Measurements from ENCODE around the gene CHL1. TPM values are rescaled to one million over a fixed set of nuclear protein-coding genes. Genes with fewer than 3 reads are reported as not detected.
"Not testable (repeated sequence)": the region's sequence is repeated elsewhere in the genome, so short reads cannot be mapped to it uniquely, and the experiment has no call there.

Gene CHL1
- polyA plus RNA-seq, 4 donors, result under 0.01 to 6.6 (median 1.9) TPM

DNA sequence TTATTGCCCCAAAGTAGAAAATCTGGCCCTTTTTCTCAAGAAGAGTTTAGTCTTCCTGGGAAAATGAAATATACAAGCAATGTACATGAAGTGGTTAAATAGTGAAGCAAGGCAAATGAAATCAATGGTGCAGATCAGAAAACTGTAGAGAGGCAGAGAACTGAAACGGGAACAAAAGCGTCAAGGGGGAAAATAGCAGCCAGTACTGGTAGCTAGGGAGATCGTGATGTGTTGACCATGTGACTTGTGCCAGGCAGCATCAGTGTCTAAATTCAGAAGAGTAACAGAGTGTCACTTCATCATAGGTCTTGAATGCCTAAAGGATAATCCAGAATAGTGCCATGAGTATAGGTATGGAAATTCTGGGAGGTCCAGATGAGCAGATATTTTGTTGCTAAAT is 163.1 kb downstream of the CHL1 start:
- H3K9me3 ChIP-seq (ENCODE audit: control insufficient read depth in 2 of 2, insufficient read depth in 1 of 2, low read depth in 1 of 2, low read length in 1 of 2), result no peaks in the 10 kb centered on the region
- H3K27me3 ChIP-seq (ENCODE audit: control insufficient read depth in 3 of 3, insufficient read depth in 3 of 3, low read length in 3 of 3), result no peaks in the 10 kb centered on the region
- no peaks in the 10 kb centered on the region for H3K36me3 ChIP-seq (ENCODE audit: control insufficient read depth in 3 of 3, insufficient read depth in 2 of 3, low read depth in 1 of 3, low read length in 3 of 3)
- FAIRE-seq (no peak), DNase-seq (no peak)
- 51 to 64% (median 60%) methylated on average over 3 of the region's 3 CpGs for WGBS, 3 donors
- no peak overlapping the region for H3K4me3 ChIP-seq (ENCODE audit: low read depth in 1 of 3, low read length in 3 of 3)
- no peak overlapping the region for H3K27ac ChIP-seq (ENCODE audit: low read depth in 1 of 3, low read length in 2 of 3)
- H3K4me1 ChIP-seq (ENCODE audit: control insufficient read depth in 3 of 3, insufficient read depth in 2 of 3, low read depth in 1 of 3, low read length in 2 of 3), result no peaks in the 10 kb centered on the region

DNA sequence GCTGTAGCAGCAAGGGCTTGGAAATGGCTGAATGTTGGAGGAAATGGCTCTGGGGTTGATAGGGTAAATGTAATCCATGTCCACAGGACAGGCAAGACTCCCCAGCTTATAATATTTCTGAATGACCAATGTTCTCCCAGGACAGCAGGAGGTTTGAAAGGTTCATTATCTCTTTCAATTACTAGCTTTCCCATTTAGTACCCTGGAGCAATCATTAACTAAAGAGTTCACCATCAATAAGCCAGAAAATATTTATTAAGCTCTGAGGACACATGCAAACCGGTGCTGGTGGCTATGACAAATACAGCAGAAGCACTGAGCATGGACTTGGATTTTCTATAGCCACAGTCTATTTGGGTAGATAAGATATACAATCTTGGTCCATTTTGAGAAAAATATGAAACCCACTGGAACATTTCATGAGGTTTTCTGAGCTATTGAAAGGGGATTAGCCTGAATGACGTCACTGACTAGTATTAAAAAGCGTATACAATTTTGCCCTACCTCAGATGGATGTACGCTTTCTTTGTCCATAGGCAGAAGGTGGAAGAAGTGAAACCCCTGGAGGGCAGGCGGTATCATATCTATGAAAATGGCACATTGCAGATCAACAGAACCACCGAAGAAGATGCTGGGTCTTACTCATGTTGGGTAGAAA is 166.2 kb downstream of the CHL1 start:
- no peak overlapping the region for H3K27ac ChIP-seq (ENCODE audit: low read depth in 1 of 3, low read length in 2 of 3)
- WGBS, 3 donors, result 73 to 86% (median 74%) methylated on average over 6 of the region's 6 CpGs
- FAIRE-seq, result no peak

DNA sequence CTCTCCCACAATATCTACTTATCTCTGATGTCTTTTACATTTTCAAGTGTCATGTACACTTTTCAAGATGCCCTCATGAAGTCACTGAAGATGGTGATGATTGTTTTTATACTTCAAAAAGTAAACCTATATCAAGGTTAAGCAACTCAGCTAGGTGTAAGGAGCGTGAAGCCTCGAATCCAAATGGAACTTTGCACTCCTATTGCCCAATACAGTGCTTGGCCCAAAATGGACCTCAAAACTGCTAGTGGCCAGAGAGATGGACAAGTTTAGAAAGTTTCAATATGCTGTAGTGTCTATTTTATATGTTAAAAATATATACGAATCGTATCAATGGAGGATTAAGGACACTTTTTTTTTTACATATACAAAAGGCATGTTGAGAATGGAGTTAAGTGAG is 167.7 kb downstream of the CHL1 start:
- Histone ChIP-seq H3K4me1 (ENCODE audit: control insufficient read depth in 3 of 3, insufficient read depth in 2 of 3, low read depth in 1 of 3, low read length in 2 of 3) (no peaks in the 10 kb centered on the region), H3K27ac (ENCODE audit: low read depth in 1 of 3, low read length in 2 of 3) (no peak overlapping the region), H3K9me3 (ENCODE audit: control insufficient read depth in 2 of 2, insufficient read depth in 1 of 2, low read depth in 1 of 2, low read length in 1 of 2) (no peaks in the 10 kb centered on the region), H3K4me3 (ENCODE audit: low read depth in 1 of 3, low read length in 3 of 3) (no peak overlapping the region), H3K27me3 (ENCODE audit: control insufficient read depth in 3 of 3, insufficient read depth in 3 of 3, low read length in 3 of 3) (no peaks in the 10 kb centered on the region), H3K36me3 (ENCODE audit: control insufficient read depth in 3 of 3, insufficient read depth in 2 of 3, low read depth in 1 of 3, low read length in 3 of 3) (no peaks in the 10 kb centered on the region)
- FAIRE-seq (no peak), DNase-seq (no peak)
- WGBS, 3 donors, result 63 to 80% (median 70%) methylated on average over 4 of the region's 4 CpGs

More for the DNA sequence above, 166.2 kb downstream of the CHL1 start:
- Histone ChIP-seq H3K4me1 (ENCODE audit: control insufficient read depth in 3 of 3, insufficient read depth in 2 of 3, low read depth in 1 of 3, low read length in 2 of 3) (no peaks in the 10 kb centered on the region), H3K27me3 (ENCODE audit: control insufficient read depth in 3 of 3, insufficient read depth in 3 of 3, low read length in 3 of 3) (no peaks in the 10 kb centered on the region), H3K9me3 (ENCODE audit: control insufficient read depth in 2 of 2, insufficient read depth in 1 of 2, low read depth in 1 of 2, low read length in 1 of 2) (no peaks in the 10 kb centered on the region), H3K36me3 (ENCODE audit: control insufficient read depth in 3 of 3, insufficient read depth in 2 of 3, low read depth in 1 of 3, low read length in 3 of 3) (no peaks in the 10 kb centered on the region), H3K4me3 (ENCODE audit: low read depth in 1 of 3, low read length in 3 of 3) (no peak overlapping the region)
- no peak for DNase-seq

DNA sequence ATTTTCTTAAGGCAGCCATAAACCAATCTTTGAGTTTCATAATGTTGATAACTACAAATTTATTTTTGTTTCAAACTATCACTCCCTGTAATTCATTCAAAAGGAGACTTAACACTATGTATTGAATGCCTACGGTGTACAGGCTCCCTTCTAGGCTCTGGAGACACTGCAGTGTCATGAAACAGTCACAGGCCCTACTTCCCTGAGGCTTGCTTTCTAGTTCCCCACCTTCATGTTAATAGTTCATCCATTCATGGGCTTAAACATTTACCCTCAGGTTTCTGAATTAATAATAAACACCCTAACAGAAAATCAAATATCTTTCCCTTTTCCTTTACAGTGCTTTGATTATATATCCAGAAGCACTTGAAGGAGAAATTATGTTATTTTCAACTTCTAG is 168.7 kb downstream of the CHL1 start:
- Histone ChIP-seq H3K27ac (ENCODE audit: low read depth in 1 of 3, low read length in 2 of 3) (no peak overlapping the region), H3K4me3 (ENCODE audit: low read depth in 1 of 3, low read length in 3 of 3) (no peak overlapping the region), H3K36me3 (ENCODE audit: control insufficient read depth in 3 of 3, insufficient read depth in 2 of 3, low read depth in 1 of 3, low read length in 3 of 3) (no peaks in the 10 kb centered on the region), H3K27me3 (ENCODE audit: control insufficient read depth in 3 of 3, insufficient read depth in 3 of 3, low read length in 3 of 3) (no peaks in the 10 kb centered on the region), H3K9me3 (ENCODE audit: control insufficient read depth in 2 of 2, insufficient read depth in 1 of 2, low read depth in 1 of 2, low read length in 1 of 2) (no peaks in the 10 kb centered on the region), H3K4me1 (ENCODE audit: control insufficient read depth in 3 of 3, insufficient read depth in 2 of 3, low read depth in 1 of 3, low read length in 2 of 3) (no peaks in the 10 kb centered on the region)
- DNase-seq (no peak), FAIRE-seq (no peak)
- WGBS, 3 donors, result 29 to 38% (median 37%) methylated on average over 1 of the region's 1 CpG

DNA sequence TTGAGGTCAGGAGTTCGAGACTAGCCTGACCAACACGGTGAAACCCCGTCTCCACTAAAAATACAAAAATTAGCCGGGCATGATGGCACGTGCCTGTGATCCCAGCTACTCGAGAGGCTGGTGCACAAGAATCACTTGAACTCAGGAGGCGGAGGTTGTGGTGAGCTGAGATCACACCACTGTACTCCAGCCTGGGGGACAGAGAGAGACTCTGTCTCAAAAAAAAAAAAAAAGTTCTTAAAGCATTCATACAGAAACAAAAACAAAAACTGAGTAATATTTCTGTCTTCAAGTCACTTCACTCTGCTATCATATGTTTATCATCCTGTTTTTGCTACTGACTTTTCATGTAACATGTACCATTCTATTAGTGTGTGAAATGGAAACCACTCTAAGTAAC is 169.7 kb downstream of the CHL1 start:
- not testable (repeated sequence) for H3K36me3 ChIP-seq (ENCODE audit: control insufficient read depth in 3 of 3, insufficient read depth in 2 of 3, low read depth in 1 of 3, low read length in 3 of 3); DNase-seq; H3K4me1 ChIP-seq (ENCODE audit: control insufficient read depth in 3 of 3, insufficient read depth in 2 of 3, low read depth in 1 of 3, low read length in 2 of 3); H3K27ac ChIP-seq (ENCODE audit: low read depth in 1 of 3, low read length in 2 of 3); H3K27me3 ChIP-seq (ENCODE audit: control insufficient read depth in 3 of 3, insufficient read depth in 3 of 3, low read length in 3 of 3); FAIRE-seq; H3K4me3 ChIP-seq (ENCODE audit: low read depth in 1 of 3, low read length in 3 of 3); H3K9me3 ChIP-seq (ENCODE audit: control insufficient read depth in 2 of 2, insufficient read depth in 1 of 2, low read depth in 1 of 2, low read length in 1 of 2)
- 78 to 85% (median 79%) methylated on average over 7 of the region's 7 CpGs for WGBS, 3 donors

DNA sequence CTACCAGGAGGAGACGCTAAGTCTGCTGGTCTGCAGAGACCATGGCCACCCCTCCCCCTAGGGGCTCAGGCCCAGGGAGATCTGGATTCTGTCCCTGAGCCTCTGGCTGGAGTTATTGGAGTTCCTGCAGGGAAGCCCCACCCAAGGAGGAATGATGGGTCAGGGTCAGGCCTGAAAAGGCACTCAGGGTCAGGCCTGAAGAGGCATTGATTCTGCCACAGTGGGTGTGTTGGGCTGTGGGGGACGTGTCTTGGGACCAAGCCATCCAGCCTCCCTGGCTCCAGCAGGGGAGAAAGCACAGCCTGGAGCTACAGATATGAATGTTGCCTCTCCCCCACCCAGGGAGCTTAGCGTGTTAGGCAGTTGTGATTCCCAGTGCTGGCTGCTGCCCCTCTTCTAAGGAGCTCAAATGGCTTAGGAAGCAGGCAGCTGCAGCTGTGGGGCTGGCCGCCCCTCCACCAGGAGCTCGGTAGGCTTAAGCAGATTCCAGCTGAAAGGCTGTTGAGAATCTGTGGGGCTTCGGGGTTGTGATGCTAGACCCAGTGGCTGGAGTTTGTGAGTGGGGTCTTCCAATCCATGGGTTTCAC is 176.7 kb downstream of the CHL1 start:
- Histone ChIP-seq H3K4me1 (ENCODE audit: control insufficient read depth in 3 of 3, insufficient read depth in 2 of 3, low read depth in 1 of 3, low read length in 2 of 3) (no peaks in the 10 kb centered on the region), H3K9me3 (ENCODE audit: control insufficient read depth in 2 of 2, insufficient read depth in 1 of 2, low read depth in 1 of 2, low read length in 1 of 2) (no peaks in the 10 kb centered on the region), H3K27me3 (ENCODE audit: control insufficient read depth in 3 of 3, insufficient read depth in 3 of 3, low read length in 3 of 3) (no peaks in the 10 kb centered on the region), H3K36me3 (ENCODE audit: control insufficient read depth in 3 of 3, insufficient read depth in 2 of 3, low read depth in 1 of 3, low read length in 3 of 3) (no peaks in the 10 kb centered on the region), H3K27ac (ENCODE audit: low read depth in 1 of 3, low read length in 2 of 3) (no peak overlapping the region), H3K4me3 (ENCODE audit: low read depth in 1 of 3, low read length in 3 of 3) (no peak overlapping the region)
- DNase-seq (no peak), FAIRE-seq (no peak)
- 60 to 79% (median 73%) methylated on average over 6 of the region's 6 CpGs for WGBS, 3 donors

DNA sequence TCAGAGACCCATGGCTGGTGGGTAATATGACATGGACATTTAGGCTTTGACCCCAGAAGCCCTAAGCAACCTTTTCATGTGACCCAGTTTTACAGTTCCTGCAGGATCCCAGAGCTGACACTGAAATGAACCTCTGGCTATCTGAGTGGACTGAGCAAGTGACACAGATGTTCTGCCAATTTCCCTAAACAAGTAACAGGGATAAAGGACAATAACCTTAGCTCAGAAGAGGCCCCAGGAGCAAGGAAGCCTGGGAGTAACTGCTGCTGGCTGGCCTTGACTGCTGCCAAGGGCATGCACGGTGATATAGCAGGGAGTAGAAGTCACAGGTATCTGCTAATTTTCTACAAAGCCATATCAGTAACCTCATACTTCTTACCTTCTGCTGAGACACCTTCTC is 177.9 kb downstream of the CHL1 start:
- WGBS, 3 donors, result 8 to 43% (median 33%) methylated on average over 1 of the region's 1 CpG
- DNase-seq, result no peak
- no peak overlapping the region for H3K4me3 ChIP-seq (ENCODE audit: low read depth in 1 of 3, low read length in 3 of 3)
- FAIRE-seq, result no peak
- no peak overlapping the region for H3K27ac ChIP-seq (ENCODE audit: low read depth in 1 of 3, low read length in 2 of 3)
- H3K36me3 ChIP-seq (ENCODE audit: control insufficient read depth in 3 of 3, insufficient read depth in 2 of 3, low read depth in 1 of 3, low read length in 3 of 3), result no peaks in the 10 kb centered on the region
- no peaks in the 10 kb centered on the region for H3K9me3 ChIP-seq (ENCODE audit: control insufficient read depth in 2 of 2, insufficient read depth in 1 of 2, low read depth in 1 of 2, low read length in 1 of 2)
- no peaks in the 10 kb centered on the region for H3K27me3 ChIP-seq (ENCODE audit: control insufficient read depth in 3 of 3, insufficient read depth in 3 of 3, low read length in 3 of 3)
- H3K4me1 ChIP-seq (ENCODE audit: control insufficient read depth in 3 of 3, insufficient read depth in 2 of 3, low read depth in 1 of 3, low read length in 2 of 3), result peaks cover 0 to 6% (median 0%) of the 10 kb centered on the region in 3 donors

DNA sequence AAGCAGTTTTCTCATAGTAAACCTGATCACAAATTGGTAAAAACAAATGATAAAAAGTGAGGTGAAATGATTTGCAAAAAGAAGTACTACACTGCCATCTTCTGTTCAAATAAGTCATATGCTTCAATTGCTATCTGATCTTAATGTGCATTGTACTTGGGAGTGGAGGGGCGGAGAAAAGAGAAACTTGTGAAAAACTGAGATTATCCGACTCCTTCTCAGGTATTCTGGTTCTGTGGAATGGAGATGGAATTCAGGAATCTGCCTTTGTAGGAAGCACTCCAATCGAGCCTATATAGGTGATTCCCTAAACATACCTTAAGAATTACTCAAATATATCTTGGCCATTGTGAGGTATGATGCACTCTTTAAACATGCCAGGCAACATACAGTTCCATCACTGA is 180.6 kb downstream of the CHL1 start:
- DNase-seq, result peak; percentile 15 to 27
- WGBS, 3 donors, result 6 to 21% (median 7%) methylated on average over 3 of the region's 3 CpGs
- Histone ChIP-seq H3K9me3 (ENCODE audit: control insufficient read depth in 2 of 2, insufficient read depth in 1 of 2, low read depth in 1 of 2, low read length in 1 of 2) (no peaks in the 10 kb centered on the region), H3K27me3 (ENCODE audit: control insufficient read depth in 3 of 3, insufficient read depth in 3 of 3, low read length in 3 of 3) (no peaks in the 10 kb centered on the region), H3K36me3 (ENCODE audit: control insufficient read depth in 3 of 3, insufficient read depth in 2 of 3, low read depth in 1 of 3, low read length in 3 of 3) (no peaks in the 10 kb centered on the region), H3K4me3 (ENCODE audit: low read depth in 1 of 3, low read length in 3 of 3) (no peak overlapping the region), H3K27ac (ENCODE audit: low read depth in 1 of 3, low read length in 2 of 3) (no peak overlapping the region), H3K4me1 (ENCODE audit: control insufficient read depth in 3 of 3, insufficient read depth in 2 of 3, low read depth in 1 of 3, low read length in 2 of 3) (peaks cover 0 to 6% (median 0%) of the 10 kb centered on the region in 3 donors)
- no peak for FAIRE-seq

DNA sequence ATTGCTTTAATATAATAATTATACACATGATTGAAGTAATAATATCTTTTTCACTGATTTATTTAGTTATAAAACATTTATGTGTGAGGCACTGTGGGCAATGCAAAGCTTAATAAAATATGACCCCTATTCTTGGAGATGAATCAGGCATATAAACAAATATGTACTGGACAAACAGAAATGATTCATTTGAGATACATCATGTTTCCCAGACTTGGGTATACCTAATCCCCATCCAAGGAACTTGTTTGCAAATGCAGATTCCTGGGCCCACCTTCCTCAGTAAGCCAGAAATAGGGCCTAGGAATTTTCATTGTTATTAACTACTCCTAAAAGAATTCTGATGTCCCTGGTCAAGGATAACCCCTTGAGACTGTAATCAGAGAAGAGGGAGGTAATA is 184.2 kb downstream of the CHL1 start:
- FAIRE-seq (no peak), DNase-seq (no peak)
- Histone ChIP-seq H3K4me3 (ENCODE audit: low read depth in 1 of 3, low read length in 3 of 3) (no peak overlapping the region), H3K36me3 (ENCODE audit: control insufficient read depth in 3 of 3, insufficient read depth in 2 of 3, low read depth in 1 of 3, low read length in 3 of 3) (no peaks in the 10 kb centered on the region), H3K27me3 (ENCODE audit: control insufficient read depth in 3 of 3, insufficient read depth in 3 of 3, low read length in 3 of 3) (no peaks in the 10 kb centered on the region), H3K27ac (ENCODE audit: low read depth in 1 of 3, low read length in 2 of 3) (no peak overlapping the region), H3K4me1 (ENCODE audit: control insufficient read depth in 3 of 3, insufficient read depth in 2 of 3, low read depth in 1 of 3, low read length in 2 of 3) (peaks cover 0 to 6% (median 0%) of the 10 kb centered on the region in 3 donors), H3K9me3 (ENCODE audit: control insufficient read depth in 2 of 2, insufficient read depth in 1 of 2, low read depth in 1 of 2, low read length in 1 of 2) (no peaks in the 10 kb centered on the region)

Measured in small intestine (tissue), 7 donors.